Adipocyte (in vitro differentiated cells): ENCODE data around the gene HOXB7.
A peak's percentile ranks its signal among the peaks of the same experiment; 100 is the strongest.

Experiments used
- DNase-seq: peaks from one replicate; pipeline ENCODE4 v3.0.0-alpha.2; 2015; ENCODE audit warnings: low read depth
- H3K27me3 ChIP-seq: replicated peaks from 2 replicates; pipeline ENCODE4 v1.7.0; 2013; ENCODE audit warnings: mild to moderate bottlenecking, low read length, moderate library complexity; ENCODE audit not compliant: control insufficient read depth, insufficient read depth
- H3K36me3 ChIP-seq: 2 replicates; pipeline ENCODE4 v1.7.0; 2013; ENCODE audit warnings: low read length, mild to moderate bottlenecking, moderate library complexity; ENCODE audit not compliant: control insufficient read depth, insufficient read depth, severe bottlenecking
- H3K4me1 ChIP-seq: 2 replicates; pipeline ENCODE4 v1.7.0; 2013; ENCODE audit warnings: mild to moderate bottlenecking, low read length, moderate library complexity; ENCODE audit not compliant: control insufficient read depth, insufficient read depth
- H3K4me3 ChIP-seq: 2 replicates; pipeline ENCODE4 v1.7.0; 2013; ENCODE audit warnings: mild to moderate bottlenecking, low read length, moderate library complexity
- H3K9ac ChIP-seq: 2 replicates; pipeline ENCODE4 v1.7.0; 2013; ENCODE audit warnings: mild to moderate bottlenecking, low read length, moderate library complexity
- H3K9me3 ChIP-seq: 2 replicates; pipeline ENCODE4 v1.7.0; 2013; ENCODE audit warnings: mild to moderate bottlenecking, low read length, moderate library complexity; ENCODE audit not compliant: control insufficient read depth

Gene HOXB7

GRCh38 chr17:48610282-48611211 is at the start of gene HOXB7:
HOXB7 (minus strand) TSS chr17:48611017; CDS start chr17:48610918, 99 bp downstream.
- Histone ChIP-seq H3K9me3 (no peaks in the 10 kb centered on the region), H3K9ac (peak within 1 kb of the TSS; percentile 94), H3K27me3 (peaks cover 4% of the 10 kb centered on the region), H3K36me3 (no peaks in the 10 kb centered on the region), H3K4me3 (peak within 1 kb of the TSS; percentile 86), H3K4me1 (peaks cover 27% of the 10 kb centered on the region)
- DNase-seq = no peak

GRCh38 chr17:48655913-48656312 is 45.1 kb upstream of the HOXB7 start:
- Histone ChIP-seq H3K4me1 (no peaks in the 10 kb centered on the region), H3K36me3 (no peaks in the 10 kb centered on the region), H3K9me3 (no peaks in the 10 kb centered on the region), H3K9ac (no peak overlapping the region), H3K27me3 (peaks cover 35% of the 10 kb centered on the region), H3K4me3 (no peak overlapping the region)
- DNase-seq = no peak

GRCh38 chr17:48649741-48650140 is 38.9 kb upstream of the HOXB7 start:
- Histone ChIP-seq H3K4me1 (no peaks in the 10 kb centered on the region), H3K9me3 (no peaks in the 10 kb centered on the region), H3K4me3 (no peak overlapping the region), H3K9ac (no peak overlapping the region), H3K36me3 (no peaks in the 10 kb centered on the region), H3K27me3 (peaks cover 52% of the 10 kb centered on the region)
- no peak for DNase-seq

GRCh38 chr17:48647963-48648245 is 37.1 kb upstream of the HOXB7 start:
- Histone ChIP-seq H3K4me3 (no peak overlapping the region), H3K4me1 (no peaks in the 10 kb centered on the region), H3K9me3 (no peaks in the 10 kb centered on the region), H3K27me3 (peaks cover 69% of the 10 kb centered on the region), H3K36me3 (no peaks in the 10 kb centered on the region), H3K9ac (no peak overlapping the region)
- no peak for DNase-seq

GRCh38 chr17:48647103-48647962 is 36.5 kb upstream of the HOXB7 start:
- Histone ChIP-seq H3K4me3 (peak overlapping the region; percentile 73), H3K9me3 (no peaks in the 10 kb centered on the region), H3K27me3 (peaks cover 71% of the 10 kb centered on the region), H3K4me1 (no peaks in the 10 kb centered on the region), H3K36me3 (no peaks in the 10 kb centered on the region), H3K9ac (no peak overlapping the region)
- DNase-seq = no peak

GRCh38 chr17:48646183-48647102 is 35.6 kb upstream of the HOXB7 start:
- DNase-seq = no peak
- Histone ChIP-seq H3K27me3 (peaks cover 78% of the 10 kb centered on the region), H3K4me3 (no peak overlapping the region)

GRCh38 chr17:48645639-48646182 is 34.9 kb upstream of the HOXB7 start:
- peaks cover 5% of the 10 kb centered on the region for H3K9me3 ChIP-seq
- H3K4me3 ChIP-seq = no peak overlapping the region
- no peak overlapping the region for H3K9ac ChIP-seq
- H3K36me3 ChIP-seq = no peaks in the 10 kb centered on the region
- H3K4me1 ChIP-seq = no peaks in the 10 kb centered on the region
- DNase-seq = no peak
- peaks cover 85% of the 10 kb centered on the region for H3K27me3 ChIP-seq

More at GRCh38 chr17:48646183-48647102, 35.6 kb upstream of the HOXB7 start:
- no peaks in the 10 kb centered on the region for H3K9me3 ChIP-seq
- H3K9ac ChIP-seq = no peak overlapping the region
- H3K4me1 ChIP-seq = no peaks in the 10 kb centered on the region
- no peaks in the 10 kb centered on the region for H3K36me3 ChIP-seq

GRCh38 chr17:48644910-48645557 is 34.2 kb upstream of the HOXB7 start:
- no peak for DNase-seq
- Histone ChIP-seq H3K4me3 (no peak overlapping the region), H3K27me3 (peaks cover 88% of the 10 kb centered on the region), H3K36me3 (no peaks in the 10 kb centered on the region), H3K9ac (no peak overlapping the region), H3K4me1 (no peaks in the 10 kb centered on the region), H3K9me3 (peaks cover 5% of the 10 kb centered on the region)

GRCh38 chr17:48644159-48644558 is 33.3 kb upstream of the HOXB7 start:
- Histone ChIP-seq H3K4me3 (no peak overlapping the region), H3K9me3 (peaks cover 5% of the 10 kb centered on the region), H3K4me1 (no peaks in the 10 kb centered on the region), H3K27me3 (peaks cover 88% of the 10 kb centered on the region), H3K9ac (no peak overlapping the region), H3K36me3 (no peaks in the 10 kb centered on the region)
- no peak for DNase-seq

GRCh38 chr17:48643697-48644012 is 32.8 kb upstream of the HOXB7 start:
- H3K9ac ChIP-seq = no peak overlapping the region
- no peaks in the 10 kb centered on the region for H3K4me1 ChIP-seq
- peaks cover 5% of the 10 kb centered on the region for H3K9me3 ChIP-seq
- no peak for DNase-seq
- no peak overlapping the region for H3K4me3 ChIP-seq
- H3K36me3 ChIP-seq = no peaks in the 10 kb centered on the region
- peaks cover 91% of the 10 kb centered on the region for H3K27me3 ChIP-seq
